ENCODE results near the gene MRPS34. TPM values are rescaled to one million over a fixed set of nuclear protein-coding genes. Genes with fewer than 3 reads are reported as not detected.

MRPS34 gene
- total and polyA plus RNA-seq, 9 of the 15 experiments (the other 6 are each of a cell fraction or from before 2014, with no cell fraction given) = 5.2 to 334 (median 92.8) TPM

DNA sequence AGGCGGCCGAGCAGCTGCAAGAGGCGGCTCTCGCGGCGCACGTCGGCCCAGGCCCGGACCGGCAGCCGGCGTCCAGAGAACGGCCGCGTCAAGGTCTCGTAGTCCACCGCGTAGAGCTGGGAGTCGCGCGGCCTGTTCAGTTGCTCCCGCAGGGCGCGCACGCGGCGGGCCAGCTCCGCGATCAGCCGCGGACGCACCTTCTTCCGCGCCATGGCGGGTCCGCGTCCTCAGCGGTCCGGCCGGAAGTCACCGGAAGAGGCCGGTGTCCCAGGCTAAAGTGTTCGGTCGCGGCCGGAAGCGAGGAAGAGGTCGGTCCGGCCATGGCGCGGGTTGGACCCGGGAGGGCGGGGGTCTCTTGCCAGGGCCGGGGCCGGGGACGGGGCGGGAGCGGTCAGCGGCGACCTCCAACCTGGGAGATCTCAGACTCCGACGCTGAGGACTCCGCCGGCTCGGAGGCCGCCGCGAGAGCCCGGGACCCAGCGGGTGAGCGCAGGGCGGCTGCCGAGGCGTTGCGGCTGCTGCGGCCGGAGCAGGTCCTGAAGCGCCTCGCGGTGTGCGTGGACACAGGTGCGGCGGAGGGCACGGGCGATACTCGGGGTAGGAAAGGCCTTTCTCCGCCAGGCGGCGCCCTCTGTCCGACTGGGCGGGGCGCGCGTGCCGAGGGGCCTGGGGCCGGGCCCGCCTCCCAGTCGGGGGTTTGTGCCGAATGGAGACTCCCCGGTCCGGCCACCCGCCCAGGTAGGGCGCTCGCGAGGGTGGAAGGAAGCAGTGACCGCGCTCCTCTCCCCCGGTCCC lies at the start of gene MRPS34 (continued):
- TF ChIP-seq, protein P1, sequence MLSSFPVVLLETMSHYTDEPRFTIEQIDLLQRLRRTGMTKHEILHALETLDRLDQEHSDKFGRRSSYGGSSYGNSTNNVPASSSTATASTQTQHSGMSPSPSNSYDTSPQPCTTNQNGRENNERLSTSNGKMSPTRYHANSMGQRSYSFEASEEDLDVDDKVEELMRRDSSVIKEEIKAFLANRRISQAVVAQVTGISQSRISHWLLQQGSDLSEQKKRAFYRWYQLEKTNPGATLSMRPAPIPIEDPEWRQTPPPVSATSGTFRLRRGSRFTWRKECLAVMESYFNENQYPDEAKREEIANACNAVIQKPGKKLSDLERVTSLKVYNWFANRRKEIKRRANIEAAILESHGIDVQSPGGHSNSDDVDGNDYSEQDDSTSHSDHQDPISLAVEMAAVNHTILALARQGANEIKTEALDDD (IDR thresholded peaks at IDR 0.05) = no peak
- TF ChIP-seq, protein P2, sequence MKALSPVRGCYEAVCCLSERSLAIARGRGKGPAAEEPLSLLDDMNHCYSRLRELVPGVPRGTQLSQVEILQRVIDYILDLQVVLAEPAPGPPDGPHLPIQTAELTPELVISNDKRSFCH (CRISPR knock-in tag; IDR thresholded peaks at IDR 0.05) = no peak
- TF ChIP-seq, protein P2 (tag; IDR thresholded peaks at IDR 0.05) = no peak
- TF ChIP-seq GABPA (tag; conservative IDR thresholded peaks at IDR 0.05; ENCODE audit: low read depth) (peak; percentile 100), PHF8 (IDR thresholded peaks at IDR 0.05; ENCODE audit: borderline replicate concordance, low read length) (peak; percentile 91; the same call in 1 of the 2 replicates), SIN3B (IDR thresholded peaks at IDR 0.05; ENCODE audit: low read depth) (peak; percentile 96), ZNF347 (CRISPR knock-in tag; IDR thresholded peaks at IDR 0.05; ENCODE audit: low read depth) (no peak), PTTG1 (tag; IDR thresholded peaks at IDR 0.05; ENCODE audit: low read depth) (no peak), ZBTB17 (CRISPR knock-in tag; IDR thresholded peaks at IDR 0.05) (0 out of 2 replicates have a peak, but pooled peaks have one; percentile 46), HNRNPK (IDR thresholded peaks at IDR 0.05; ENCODE audit: low read depth, low read length, poor library complexity, severe bottlenecking) (no peak), CSDE1 (IDR thresholded peaks at IDR 0.05) (no peak; a peak in 1 of 4 replicates)
- TF ChIP-seq, protein P3, sequence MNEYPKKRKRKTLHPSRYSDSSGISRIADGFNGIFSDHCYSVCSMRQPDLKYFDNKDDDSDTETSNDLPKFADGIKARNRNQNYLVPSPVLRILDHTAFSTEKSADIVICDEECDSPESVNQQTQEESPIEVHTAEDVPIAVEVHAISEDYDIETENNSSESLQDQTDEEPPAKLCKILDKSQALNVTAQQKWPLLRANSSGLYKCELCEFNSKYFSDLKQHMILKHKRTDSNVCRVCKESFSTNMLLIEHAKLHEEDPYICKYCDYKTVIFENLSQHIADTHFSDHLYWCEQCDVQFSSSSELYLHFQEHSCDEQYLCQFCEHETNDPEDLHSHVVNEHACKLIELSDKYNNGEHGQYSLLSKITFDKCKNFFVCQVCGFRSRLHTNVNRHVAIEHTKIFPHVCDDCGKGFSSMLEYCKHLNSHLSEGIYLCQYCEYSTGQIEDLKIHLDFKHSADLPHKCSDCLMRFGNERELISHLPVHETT (CRISPR knock-in tag; conservative IDR thresholded peaks at IDR 0.05 in 1 of 2, IDR thresholded peaks at IDR 0.05 in 1 of 2) = peak in 1 of 2 experiments; percentile 90; a peak in 2 of 4 replicates
- TF ChIP-seq, protein P4, sequence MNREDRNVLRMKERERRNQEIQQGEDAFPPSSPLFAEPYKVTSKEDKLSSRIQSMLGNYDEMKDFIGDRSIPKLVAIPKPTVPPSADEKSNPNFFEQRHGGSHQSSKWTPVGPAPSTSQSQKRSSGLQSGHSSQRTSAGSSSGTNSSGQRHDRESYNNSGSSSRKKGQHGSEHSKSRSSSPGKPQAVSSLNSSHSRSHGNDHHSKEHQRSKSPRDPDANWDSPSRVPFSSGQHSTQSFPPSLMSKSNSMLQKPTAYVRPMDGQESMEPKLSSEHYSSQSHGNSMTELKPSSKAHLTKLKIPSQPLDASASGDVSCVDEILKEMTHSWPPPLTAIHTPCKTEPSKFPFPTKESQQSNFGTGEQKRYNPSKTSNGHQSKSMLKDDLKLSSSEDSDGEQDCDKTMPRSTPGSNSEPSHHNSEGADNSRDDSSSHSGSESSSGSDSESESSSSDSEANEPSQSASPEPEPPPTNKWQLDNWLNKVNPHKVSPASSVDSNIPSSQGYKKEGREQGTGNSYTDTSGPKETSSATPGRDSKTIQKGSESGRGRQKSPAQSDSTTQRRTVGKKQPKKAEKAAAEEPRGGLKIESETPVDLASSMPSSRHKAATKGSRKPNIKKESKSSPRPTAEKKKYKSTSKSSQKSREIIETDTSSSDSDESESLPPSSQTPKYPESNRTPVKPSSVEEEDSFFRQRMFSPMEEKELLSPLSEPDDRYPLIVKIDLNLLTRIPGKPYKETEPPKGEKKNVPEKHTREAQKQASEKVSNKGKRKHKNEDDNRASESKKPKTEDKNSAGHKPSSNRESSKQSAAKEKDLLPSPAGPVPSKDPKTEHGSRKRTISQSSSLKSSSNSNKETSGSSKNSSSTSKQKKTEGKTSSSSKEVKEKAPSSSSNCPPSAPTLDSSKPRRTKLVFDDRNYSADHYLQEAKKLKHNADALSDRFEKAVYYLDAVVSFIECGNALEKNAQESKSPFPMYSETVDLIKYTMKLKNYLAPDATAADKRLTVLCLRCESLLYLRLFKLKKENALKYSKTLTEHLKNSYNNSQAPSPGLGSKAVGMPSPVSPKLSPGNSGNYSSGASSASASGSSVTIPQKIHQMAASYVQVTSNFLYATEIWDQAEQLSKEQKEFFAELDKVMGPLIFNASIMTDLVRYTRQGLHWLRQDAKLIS (CRISPR knock-in tag; IDR thresholded peaks at IDR 0.05) = 0 out of 2 replicates have a peak, but pooled peaks have one; percentile 27
- TF ChIP-seq, protein P5, sequence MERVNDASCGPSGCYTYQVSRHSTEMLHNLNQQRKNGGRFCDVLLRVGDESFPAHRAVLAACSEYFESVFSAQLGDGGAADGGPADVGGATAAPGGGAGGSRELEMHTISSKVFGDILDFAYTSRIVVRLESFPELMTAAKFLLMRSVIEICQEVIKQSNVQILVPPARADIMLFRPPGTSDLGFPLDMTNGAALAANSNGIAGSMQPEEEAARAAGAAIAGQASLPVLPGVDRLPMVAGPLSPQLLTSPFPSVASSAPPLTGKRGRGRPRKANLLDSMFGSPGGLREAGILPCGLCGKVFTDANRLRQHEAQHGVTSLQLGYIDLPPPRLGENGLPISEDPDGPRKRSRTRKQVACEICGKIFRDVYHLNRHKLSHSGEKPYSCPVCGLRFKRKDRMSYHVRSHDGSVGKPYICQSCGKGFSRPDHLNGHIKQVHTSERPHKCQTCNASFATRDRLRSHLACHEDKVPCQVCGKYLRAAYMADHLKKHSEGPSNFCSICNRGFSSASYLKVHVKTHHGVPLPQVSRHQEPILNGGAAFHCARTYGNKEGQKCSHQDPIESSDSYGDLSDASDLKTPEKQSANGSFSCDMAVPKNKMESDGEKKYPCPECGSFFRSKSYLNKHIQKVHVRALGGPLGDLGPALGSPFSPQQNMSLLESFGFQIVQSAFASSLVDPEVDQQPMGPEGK (CRISPR knock-in tag; IDR thresholded peaks at IDR 0.05; ENCODE audit: borderline replicate concordance) = no peak
- TF ChIP-seq, protein P6, sequence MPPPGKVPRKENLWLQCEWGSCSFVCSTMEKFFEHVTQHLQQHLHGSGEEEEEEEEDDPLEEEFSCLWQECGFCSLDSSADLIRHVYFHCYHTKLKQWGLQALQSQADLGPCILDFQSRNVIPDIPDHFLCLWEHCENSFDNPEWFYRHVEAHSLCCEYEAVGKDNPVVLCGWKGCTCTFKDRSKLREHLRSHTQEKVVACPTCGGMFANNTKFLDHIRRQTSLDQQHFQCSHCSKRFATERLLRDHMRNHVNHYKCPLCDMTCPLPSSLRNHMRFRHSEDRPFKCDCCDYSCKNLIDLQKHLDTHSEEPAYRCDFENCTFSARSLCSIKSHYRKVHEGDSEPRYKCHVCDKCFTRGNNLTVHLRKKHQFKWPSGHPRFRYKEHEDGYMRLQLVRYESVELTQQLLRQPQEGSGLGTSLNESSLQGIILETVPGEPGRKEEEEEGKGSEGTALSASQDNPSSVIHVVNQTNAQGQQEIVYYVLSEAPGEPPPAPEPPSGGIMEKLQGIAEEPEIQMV (tag; conservative IDR thresholded peaks at IDR 0.05; ENCODE audit: low read depth) = peak; percentile 81
